Left renal cortex interstitium (tissue), 4 donors: ENCODE data around the gene NR2F6. TPM values are rescaled to one million over a fixed set of nuclear protein-coding genes. Genes with fewer than 3 reads are reported as not detected.
"Not testable (repeated sequence)": the region's sequence is repeated elsewhere in the genome, so short reads cannot be mapped to it uniquely, and the experiment has no call there.

Source experiments
- DNase-seq, 4 donors: peaks; one replicate each; pipeline ENCODE4 v3.0.0-alpha.2; 2013; ENCODE audit warnings: low read depth in 4 of 4, low spot score in 2 of 4, missing footprints in 1 of 4
- polyA plus RNA-seq, 4 donors: library from polyadenylated mRNA; unstranded; fragments of 120-200 nt; gene quantifications; one replicate each; pipeline ENCODE4 v1.2.1, GENCODE V29; 2013; ENCODE audit not compliant: insufficient read length in 4 of 4

Gene NR2F6
- polyA plus RNA-seq, result 10 to 100 TPM; 35.1 to 64.1 (median 48.9) TPM

- DNase-seq, result no peak
Observed at GRCh38 chr19:17245535-17245984, at the start of gene NR2F6. TSS of gene NR2F6 (minus strand) at chr19:17245919. CDS start at chr19:17245220, 699 bp downstream.

DNA sequence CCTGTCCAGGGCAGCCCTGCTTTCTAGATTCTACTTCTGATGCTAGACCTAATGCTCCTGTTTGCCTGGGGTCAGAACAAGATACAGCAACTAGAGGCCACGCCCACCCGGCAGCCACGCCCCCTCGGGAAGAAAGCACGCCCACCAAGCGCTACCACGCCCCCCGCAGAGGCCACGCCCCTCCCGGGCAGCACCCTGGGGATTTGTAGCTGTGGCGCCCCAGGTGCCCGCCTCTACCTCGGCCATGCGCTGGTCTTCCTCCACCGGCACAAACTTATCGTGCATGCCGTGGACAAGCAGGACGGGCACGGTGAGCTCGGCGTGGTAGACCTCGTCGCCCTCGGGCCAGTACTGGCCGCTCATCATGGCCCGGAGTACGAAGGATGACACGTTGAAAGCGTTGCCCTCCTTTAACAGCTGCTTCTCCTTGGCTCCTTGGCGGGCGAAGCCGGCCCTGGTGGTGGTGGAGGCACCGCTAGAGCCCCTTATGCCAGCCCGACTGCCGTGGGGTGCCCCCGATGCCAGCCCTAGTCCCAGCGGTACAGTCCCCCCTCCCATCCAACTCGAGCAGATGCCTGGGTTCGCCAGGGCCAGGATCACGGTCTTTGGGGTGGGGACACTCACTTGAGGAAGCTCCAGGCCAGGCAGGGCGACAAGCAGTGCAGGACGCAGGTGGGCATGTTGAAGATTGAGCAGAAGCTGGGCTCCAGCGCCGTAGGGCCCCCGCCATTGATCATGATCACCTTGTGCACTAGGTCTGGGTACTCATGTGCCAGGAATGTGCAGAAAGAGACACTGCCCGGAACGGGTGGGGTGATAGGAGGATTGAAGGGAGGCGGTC, 48.6 kb upstream of the NR2F6 start:
- no peak for DNase-seq

- DNase-seq, result no peak
Observed at GRCh38 chr19:17293605-17294004, 47.9 kb upstream of the NR2F6 start.

- peak in 1 of 4 donors; percentile 58 for DNase-seq
Observed at GRCh38 chr19:17292301-17293074, 46.8 kb upstream of the NR2F6 start.

DNA sequence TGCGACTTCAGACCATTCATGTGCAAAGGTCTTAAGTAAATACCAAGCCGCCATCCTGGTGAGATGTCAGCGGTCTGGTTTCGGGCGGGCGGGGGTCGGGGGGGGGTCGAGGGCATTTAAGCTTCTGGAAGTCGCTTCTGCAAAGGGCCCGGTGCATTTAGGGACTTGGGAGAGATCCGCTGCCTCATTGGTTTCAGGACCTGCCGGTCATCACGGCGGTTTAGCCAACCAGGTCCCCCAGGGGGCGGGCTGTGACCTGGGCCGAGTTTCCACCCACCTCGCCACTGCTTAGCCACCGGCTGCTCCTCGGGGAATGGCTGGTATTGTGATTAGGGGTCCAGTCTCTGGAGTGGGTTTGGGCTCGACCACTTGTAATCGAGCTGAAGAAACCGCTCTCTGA, 43.8 kb upstream of the NR2F6 start:
- DNase-seq, result peak in 1 of 4 donors; percentile 57

GRCh38 chr19:17286752-17287151, 41.0 kb upstream of the NR2F6 start:
- DNase-seq, result no peak

DNA sequence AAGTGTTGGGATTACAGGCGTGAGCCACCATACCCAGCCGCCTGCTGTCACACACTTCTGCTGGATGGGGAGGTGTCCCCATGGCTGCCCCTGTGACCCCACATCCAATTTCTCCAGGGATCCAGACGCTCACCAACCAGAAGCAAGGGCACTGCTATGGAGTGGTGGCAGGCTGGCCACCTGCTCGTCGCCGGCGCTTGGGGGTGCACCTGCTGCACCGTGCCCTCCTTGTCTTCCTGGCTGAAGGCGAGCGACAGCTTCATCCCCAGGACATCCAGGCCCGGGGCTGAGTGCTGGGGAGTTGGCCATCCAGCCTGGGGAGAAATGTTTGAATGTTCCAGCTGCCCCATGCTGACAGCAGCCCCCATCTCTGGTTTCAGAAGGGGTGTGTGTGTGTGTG, 40.5 kb upstream of the NR2F6 start:
- no peak for DNase-seq

DNA sequence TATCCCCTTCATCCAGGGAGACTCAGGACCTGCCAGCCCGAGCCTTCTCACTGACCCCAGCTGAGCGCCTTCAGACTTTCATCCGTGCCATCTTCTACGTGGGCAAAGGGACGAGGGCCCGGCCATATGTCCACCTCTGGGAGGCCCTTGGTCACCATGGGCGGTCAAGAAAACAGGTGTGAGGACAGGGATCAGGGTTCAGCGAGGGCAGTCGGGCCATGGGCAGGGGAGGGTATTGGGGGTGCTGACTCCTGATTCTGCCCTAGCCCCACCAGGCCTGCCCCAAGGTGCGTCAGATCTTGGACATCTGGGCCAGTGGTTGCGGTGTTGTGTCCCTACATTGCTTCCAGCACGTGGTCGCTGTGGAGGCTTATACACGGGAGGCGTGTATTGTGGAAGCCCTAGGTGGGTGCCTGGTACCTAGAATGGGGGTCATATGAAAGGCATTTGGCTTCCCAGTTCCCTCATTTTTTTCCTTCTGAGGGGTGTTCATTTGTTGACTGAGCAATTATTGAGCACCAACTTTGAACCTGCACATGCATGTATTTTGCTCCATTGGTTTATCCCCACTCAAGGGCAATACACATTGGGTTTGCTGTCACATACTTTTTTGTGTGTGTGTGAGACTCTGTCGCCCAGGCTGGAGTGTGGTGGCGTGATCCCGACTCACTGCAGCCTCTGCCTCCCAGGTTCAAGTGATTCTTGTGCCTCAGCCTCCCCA, 39.9 kb upstream of the NR2F6 start:
- DNase-seq, result no peak

- no peak for DNase-seq
Observed at GRCh38 chr19:17283504-17283996, 37.8 kb upstream of the NR2F6 start.

DNA sequence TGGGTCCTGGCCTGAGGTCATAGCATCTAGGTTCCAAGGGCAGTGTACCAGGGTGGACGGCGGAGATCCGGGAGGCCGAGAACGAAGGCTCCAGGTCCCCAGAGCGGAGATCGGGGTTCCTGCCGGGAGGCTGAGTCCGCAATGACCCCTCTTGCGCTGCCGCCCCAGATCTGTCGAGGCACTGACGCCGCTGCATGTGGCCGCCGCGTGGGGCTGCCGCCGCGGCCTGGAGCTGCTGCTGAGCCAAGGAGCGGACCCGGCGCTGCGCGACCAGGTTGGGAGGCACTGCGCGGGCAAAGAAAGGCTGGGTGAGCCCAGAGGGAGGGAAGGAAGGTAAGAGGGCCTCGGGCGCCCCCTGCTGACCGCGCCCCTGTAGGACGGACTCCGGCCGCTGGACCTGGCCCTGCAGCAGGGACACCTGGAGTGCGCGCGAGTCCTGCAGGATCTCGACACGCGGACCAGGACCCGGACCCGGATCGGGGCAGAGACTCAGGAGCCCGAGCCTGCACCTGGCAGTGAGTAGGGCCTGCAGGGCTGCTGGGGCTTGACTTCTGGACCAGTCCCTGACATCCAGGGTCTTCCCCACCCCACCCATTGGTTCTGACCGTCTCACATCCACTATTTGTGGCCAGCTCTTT, 36.9 kb upstream of the NR2F6 start:
- peak in 1 of 4 donors; percentile 55 for DNase-seq

DNA sequence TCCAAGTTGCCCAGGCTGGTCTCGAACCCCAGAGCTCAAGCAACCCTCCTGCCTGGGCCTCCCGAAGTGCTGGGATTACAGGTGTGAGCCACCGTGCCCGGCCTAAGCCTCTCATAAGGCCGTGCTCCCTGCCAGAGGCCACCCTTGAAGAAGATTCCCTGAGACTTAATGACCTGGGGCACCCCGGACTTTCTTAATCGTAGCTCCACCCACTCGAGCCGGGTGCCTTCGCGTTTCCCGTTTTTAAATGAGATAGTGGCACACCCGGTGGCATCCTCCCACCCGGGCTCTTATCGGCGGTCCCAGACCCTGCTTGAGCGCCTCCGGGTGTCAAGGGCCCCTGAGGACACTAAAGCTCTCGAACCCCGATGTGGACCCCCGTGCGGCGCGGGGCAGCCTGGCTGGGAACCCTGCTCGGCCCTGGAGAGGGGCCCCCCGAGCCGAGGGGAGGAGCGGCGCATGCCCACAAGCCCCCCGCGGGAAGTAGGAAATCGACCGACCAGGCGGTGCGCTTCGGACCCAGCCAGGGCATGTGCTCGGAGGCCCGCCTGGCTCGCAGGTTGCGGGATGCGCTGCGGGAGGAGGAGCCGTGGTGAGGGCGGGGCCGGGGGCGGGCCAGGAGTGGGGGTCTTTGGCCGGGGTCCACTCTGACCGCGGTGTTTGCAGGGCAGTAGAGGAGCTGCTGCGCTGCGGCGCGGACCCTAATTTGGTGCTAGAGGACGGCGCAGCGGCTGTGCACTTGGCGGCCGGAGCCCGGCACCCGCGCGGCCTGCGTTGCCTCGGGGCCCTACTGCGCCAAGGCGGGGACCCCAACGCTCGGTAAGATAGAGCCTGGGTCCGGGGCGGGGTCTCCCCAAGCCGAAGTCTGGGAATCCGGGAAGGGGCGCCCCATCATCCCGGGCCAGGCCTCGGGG, 35.9 kb upstream of the NR2F6 start, which contains the start of gene ANKLE1:
TSS of gene ANKLE1 (plus strand) at position 511 of the 914 bp plus-strand sequence. CDS start at position 531, 20 bp downstream.
- DNase-seq, result no peak

GRCh38 chr19:17279436-17279835, 33.7 kb upstream of the NR2F6 start:
- no peak for DNase-seq

GRCh38 chr19:17275441-17276175, 29.9 kb upstream of the NR2F6 start:
- DNase-seq, result no peak

- not testable (repeated sequence) for DNase-seq
Observed at GRCh38 chr19:17274892-17275291, 29.2 kb upstream of the NR2F6 start.

GRCh38 chr19:17268754-17269153, 23.0 kb upstream of the NR2F6 start:
- no peak for DNase-seq

GRCh38 chr19:17266975-17267788, 21.5 kb upstream of the NR2F6 start, which contains the start of gene BABAM1:
TSS of gene BABAM1 (plus strand) at chr19:17267443. CDS start at chr19:17268807, 1,364 bp downstream.
- DNase-seq, result peak; percentile 89 to 99 (median 94)

- no peak for DNase-seq
Observed at GRCh38 chr19:17266589-17266974, 20.9 kb upstream of the NR2F6 start.
